HG03064 (cell line): ENCODE results near the gene SLC38A10.

Experiments
- ATAC-seq: cut with Tn5 transposase; IDR thresholded peaks from one replicate; pipeline ENCODE4 v1.9.1; 2021; ENCODE audit warnings: low read depth; ENCODE audit not compliant: unreplicated experiment

Gene SLC38A10

DNA sequence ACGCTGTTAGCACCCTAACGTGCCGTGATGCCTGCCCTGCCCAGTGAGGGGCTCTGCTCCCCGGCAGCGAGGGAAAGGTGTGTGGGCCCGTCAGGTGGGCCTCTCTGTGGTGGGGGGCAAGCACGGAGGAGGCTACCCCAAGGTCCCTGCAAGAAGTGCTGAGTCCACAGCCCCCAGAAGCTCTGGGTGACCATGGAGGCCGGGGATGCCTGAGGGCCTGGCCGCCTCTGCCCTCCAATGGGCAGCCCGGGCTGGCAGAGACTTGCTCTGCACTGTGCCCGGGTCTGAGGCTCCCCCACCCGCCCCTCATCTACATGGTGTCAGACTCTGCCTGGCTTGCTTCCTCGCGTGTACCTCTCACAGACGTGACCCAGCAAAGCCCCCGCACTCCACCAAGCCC lies 12.2 kb downstream of the SLC38A10 start:
- ATAC-seq = no peak

DNA sequence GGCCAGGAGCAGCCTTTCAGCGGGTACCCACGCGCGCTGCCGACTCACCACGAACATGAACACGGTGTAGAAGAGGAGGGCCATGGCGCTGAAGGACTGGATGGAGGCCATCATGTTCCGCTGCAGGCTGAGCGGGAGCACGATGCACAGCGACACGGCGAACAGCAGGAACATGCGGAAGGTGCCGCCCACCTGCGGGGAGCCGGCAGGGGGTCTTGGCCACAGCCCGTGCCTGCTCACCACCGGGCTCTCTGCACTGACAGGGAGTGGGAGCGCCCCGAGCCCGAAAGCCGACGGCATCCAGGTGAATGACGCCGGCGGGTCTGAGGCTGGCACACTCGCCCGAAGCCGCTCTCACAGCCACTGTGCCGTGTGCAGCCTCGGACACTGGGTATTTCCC lies 13.0 kb downstream of the SLC38A10 start:
- no peak for ATAC-seq

DNA sequence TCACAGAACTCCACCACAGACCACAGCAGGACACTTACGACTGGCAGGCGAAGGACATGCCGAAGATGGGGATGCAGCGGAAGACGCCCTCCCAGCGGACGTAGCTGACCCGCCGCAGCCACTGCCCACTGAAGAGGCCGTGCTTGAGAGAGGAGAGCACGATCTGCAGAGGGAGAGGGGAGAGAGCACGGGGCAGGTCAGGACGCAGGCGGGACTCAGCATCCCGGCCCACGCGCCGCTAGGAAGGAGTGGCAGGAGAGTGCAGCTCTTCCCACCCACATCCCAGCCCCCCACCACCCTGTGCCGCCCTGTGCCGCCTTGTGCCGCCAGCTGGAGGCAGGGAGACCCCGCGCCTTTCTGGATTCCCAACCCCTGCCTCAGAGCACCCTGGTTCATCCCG lies 14.5 kb downstream of the SLC38A10 start:
- no peak for ATAC-seq

DNA sequence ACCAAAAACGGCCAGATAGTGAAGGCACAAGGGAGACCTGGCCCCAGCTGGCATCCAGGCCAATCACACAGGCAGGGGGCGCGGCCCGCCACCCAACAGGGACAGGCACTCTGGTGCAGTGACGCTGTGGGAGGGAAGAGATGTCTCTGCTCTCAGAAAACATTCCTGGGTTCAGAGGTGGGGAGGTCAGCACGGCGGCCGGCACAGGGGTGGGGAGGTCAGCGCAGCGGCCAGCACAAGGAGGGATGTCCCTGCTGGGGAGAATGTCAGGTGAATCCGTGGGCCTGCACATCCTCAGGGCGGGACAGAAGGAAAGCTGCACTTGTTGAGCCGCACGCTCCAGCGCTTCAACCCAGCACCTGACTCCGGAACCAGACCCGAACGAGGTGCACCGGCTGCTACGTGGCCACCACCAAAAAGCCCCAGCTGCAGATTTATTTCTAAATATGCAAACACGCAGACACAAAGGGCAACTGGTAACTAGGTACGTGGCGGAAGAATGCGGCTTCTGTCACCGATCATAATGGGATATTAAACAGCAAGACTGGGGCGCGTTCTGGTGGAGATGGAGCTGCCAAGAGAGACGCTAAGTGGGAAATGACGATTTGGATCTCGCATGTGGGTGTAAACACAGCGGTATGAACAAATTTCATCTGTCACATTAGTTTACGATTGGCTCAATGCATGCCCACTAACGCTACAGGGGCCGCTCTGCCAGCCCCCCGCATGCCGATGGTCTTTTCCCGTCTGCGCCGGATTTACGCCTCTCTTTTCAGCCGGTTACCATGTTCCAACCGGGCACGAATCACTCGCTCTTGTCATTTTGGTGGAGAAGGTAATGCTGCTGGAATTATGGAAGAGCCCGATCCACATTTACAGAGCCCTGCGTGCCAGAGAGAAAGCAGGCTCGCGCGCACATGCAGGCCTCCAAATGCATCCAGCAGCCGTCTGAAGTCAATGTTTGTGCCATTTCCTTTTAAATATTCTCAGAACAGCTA lies 15.5 kb downstream of the SLC38A10 start:
- no peak for ATAC-seq

DNA sequence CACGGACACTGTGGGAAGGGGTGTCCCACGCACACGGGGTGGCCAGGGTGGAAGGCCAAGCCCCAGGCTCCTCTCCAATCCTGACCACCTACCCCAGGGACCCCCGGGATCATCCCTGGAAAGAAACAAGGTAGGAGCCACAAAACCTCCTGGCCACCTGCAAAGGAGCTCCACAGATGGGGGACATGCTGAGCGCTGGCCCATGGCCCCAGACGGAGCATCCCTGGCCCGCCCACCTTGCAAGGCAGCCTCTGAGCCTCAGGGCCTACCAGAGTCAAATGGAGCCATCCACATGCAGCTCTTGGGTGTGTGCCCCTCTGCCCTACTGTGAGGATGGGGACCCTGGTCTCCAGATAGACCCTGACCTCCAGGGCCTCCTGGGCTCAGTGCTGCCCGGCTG lies 16.3 kb downstream of the SLC38A10 start:
- no peak for ATAC-seq

DNA sequence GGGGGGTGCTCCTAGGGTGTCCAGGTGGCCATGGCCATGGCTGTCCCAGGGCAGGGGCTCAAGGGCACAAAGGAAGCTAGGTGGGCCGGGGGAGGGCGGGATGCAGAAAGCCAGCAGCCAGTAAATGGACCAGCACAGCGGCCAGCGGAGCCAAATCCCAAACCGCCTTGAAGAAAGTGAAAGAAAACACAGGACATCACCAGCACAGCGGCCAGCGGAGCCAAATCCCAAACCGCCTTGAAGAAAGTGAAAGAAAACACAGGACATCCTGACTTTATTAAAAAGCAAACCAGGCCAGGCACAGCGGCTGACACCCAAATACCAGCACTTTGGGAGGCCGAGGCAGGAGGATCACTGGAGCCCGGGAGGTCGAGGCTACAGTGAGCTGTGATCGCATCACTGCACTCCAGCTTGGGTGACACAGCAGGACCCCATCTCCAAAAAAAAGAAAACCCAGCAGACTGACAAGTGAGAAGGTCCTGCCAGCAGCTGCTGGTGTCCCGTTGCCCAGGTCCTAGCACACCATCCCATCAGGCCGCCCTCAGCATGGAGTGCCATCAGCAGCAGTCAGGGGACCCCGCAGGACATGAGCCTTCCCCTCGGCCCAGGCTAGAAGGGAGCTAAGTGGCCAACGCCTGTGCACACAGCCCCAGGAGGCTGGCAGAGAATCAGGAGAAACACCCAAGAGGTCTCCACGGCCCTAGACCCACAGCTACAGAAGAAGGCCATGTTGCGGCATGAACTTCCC lies 17.0 kb downstream of the SLC38A10 start:
- ATAC-seq = no peak

DNA sequence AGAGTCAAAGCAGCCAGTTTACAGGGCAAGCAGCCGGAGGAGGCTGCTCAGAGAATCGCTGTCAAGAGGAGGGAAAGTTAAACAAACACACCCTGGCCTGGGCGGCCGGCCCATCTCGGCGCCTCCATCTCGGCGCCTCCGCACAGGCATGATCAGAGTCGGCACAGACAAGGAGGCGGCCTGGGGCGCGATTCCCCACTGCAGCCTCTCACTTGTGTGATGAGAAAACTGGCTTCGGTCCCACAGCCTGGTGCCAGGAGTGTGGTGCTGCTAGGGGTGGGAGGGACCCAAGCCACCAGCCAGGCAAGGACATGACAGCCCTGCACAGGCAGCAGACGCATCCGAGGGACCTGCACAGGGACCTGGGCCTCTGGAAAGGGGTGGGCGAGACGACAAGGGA lies 17.7 kb downstream of the SLC38A10 start:
- ATAC-seq = no peak

DNA sequence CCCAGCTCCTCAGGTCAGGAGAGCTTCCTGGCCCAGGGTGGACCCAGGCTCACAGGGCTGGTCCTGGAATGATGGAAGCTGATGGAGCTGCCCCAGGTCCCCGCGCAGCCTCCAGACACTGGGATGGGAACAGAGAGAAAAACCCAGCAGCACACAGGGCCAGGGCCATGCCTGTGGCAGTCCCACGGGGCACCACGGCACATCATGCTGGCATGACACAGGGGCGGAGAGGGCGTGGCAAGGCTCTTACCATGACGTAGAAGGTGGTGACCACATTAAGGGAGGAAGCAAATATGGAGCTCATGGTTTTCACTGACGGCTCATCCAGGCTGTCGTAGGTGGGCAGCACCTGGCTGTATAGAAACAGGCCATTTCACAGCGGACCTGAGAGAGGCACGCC lies 18.3 kb downstream of the SLC38A10 start:
- no peak for ATAC-seq

DNA sequence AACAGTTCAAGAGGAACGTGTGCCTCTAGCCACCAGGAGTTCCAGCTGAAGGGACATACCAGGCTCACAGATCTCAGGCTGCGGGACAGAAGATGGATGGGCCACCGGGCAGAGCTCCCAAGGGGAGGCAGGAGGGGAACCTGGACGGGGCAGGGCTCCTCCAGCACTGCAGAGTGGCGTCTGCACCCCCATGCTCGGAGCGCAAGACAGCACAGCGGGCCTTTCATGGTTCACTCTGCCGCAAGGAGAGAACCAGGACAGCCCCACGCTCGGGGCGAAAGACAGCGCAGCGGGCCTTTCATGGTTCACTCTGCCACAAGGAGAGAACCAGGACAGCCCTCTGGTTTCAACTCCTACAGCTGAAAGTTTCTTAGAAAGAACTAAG lies 20.6 kb downstream of the SLC38A10 start:
- no peak for ATAC-seq

DNA sequence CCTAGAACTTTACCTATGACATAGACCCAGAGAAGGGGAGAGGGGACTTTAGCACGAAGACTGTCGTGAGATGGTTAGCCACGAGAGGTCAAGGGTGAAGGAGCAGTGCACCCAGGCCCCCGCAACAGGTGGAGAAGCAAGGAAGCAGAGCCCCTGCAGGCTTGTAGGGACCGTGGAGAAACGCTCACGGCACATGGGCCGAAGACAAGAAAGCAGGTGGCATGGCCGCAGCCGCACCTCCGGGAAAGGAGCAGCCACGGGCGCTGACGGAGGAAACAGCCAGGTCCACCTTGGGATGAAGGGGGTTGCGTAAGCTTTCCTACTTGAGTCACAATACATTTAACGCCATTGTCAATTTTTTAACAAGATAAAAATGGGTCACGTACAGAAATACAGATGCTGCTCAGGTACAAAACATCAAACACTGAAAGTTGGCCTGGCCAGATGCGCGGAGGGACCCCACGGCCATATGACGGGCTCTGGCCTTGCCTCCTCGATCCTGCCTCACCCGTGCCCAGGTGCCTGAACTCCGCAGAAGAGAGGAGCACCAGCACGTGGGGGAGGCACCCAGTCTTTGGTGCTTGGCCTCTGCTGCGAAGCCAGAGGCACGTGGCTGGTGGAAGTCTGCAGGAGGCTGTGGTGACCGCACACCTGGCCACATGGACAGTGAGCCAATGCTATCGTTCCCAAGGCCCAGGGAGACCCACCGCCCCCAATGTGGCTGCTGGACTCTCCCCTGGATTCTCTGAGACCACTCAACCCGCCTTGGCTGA lies 21.2 kb downstream of the SLC38A10 start:
- no peak for ATAC-seq

DNA sequence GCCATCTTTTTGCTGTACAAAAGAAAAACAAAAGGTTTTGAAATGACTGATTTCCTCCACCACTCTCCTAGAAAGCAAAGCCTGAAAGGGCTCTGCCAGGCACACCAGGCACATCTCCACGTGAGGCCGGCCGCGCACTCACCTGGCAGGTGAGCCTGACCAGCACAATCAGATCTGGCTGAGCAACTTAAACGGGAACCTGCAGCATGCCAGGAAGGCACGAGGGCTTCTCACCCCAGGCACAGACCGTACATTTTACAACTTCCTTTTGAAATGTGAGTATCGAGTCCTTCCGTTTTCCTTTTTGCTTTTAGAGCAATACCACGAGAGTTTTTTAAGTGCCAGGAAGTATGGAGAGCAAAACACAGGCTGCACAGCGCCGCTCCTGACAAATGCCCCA lies 22.5 kb downstream of the SLC38A10 start:
- no peak for ATAC-seq

DNA sequence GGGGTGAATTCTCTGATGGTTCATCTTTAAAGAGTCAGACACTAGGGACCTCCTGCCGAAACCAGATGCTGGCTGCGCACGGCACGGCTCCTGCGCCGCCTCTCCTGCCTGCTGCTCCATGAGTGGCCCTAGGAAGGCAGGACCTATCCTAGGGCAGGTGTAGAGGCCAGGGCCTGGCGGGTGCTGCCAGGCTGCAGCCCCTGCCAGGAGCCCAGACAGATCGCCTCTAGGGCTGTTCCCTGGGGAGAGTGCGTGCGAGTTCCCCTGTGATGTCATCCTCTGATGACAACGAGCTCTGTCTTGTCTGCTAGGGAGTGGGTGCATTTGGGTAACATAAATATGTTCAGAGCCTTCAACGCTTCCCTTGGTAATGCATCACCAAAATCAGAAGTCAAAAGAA lies 23.9 kb downstream of the SLC38A10 start:
- no peak for ATAC-seq

DNA sequence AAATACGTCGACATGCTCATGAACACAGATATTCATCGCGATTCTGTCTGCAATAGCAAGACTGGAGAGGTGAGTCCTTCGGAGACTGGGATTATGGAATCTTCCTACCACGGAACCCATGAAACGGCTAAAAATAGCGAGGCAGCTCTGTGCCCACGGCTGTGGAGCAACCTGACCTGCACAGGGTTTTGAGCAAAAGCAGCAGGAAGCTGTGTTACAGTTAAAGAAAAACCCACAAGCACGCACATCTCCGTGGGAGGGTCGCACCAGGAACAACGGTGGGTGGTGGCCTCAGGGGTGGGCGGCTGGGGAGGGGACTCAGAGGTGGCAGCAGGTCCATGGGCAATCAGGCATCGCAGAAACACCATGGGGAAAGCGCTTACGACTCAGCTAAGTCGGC lies 24.8 kb downstream of the SLC38A10 start:
- ATAC-seq = no peak

DNA sequence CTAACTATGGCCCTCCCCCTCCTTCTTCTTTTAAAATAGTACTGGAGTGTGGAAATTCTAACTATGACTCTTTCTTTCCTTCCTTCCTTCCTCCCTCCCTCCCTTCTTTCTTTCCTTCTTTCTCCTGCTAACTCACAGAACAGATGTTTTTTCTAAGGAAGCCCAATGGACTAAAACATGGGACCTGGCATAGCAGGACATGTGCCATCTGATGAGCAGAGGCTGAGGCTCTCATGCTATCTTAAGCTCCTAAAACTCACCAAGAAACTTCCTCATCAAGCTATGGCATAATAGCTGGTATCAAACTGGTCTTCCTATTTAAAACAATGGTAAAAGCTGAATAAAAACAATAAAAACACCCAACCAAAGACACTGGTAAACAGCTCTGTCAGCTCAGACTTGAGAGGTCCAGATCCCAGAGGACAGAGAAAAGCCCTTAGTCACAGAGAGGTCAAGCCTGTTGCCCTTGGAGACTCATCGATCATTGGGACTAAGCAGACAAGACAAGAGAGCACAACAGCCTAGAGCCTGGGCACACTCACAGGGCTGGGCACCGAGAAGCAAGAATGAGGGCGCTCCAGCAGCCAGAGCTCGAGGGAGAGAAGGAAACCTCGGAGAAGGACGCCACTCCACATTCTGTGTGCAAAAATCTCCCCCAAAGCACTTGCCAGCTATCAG lies 27.6 kb downstream of the SLC38A10 start:
- ATAC-seq = no peak

DNA sequence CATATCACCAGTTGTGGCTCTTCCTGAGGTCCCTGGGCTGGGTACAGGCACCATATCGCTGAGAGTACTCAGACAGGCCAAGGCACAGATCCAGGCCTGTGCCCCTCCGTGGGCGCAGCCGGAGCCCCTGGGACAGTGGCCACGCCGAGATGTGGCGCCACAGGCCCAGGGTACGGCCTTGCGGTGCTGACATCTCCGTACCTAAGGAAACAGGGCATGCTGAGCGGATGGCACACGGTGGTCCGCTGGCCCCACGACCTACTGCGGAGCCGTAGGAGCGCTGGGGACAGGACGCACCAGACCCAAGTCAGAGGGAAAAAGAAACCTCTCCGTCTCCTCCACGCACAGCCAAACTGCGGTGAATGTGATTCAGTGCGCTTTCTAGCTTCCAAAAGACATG lies 29.5 kb downstream of the SLC38A10 start:
- no peak for ATAC-seq

DNA sequence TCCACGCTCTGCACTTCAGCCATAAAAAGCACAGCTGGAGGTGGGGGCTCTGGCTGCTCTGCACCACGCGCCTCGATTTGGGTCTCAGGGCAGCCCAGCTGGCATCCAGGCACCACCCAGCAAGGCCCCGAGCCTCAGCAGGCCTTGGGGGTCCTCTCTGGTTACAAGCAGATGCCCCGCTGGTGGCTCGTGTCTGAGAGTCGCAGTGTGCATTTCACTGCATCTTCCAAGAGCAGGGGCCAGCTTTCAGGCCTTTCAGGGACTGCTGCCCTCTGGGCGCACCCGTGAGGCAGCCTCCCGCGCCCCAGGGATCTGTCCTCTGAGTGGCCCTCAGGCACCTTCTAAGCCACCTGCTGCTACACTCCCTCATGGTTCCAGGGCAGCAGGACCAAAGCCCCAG lies 30.5 kb downstream of the SLC38A10 start:
- ATAC-seq = no peak

DNA sequence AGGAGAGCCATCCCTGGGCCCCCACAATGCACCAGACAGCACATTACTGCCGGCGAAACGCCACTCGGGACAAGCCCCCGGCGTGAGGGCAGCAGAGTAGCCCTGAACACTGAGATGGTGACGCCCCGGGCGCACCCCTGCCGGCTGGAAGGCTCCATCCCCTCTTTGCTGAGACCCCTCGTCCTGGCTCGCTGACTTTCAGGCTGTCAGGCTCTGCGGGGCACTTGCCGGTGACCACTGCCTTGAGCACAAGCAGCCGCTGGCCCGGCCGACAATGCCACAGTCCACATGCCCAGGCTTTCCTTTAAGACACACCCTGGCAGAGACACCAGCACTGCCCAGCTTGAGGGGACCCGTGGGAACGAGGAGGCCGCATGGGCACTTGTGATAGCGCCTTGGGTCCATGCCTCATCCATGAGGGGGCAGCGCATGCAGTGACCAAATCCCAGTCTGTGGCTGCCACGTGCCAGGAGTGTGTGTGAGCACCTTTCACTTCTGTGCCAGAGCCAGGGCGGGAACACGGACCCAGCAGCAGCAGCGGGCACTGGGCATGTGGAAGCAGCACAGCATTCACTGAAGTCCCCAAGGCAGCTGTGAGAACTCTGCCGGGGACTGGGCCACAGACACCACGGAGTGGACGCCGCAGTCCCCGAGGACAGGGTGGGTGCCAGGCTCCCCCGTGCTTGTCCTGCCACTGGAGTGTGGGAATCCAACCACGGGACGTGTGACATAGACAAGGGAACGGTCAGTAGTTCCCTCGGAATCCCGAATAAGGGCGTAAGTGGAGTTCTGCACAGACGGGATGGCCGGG lies 31.5 kb downstream of the SLC38A10 start:
- no peak for ATAC-seq

DNA sequence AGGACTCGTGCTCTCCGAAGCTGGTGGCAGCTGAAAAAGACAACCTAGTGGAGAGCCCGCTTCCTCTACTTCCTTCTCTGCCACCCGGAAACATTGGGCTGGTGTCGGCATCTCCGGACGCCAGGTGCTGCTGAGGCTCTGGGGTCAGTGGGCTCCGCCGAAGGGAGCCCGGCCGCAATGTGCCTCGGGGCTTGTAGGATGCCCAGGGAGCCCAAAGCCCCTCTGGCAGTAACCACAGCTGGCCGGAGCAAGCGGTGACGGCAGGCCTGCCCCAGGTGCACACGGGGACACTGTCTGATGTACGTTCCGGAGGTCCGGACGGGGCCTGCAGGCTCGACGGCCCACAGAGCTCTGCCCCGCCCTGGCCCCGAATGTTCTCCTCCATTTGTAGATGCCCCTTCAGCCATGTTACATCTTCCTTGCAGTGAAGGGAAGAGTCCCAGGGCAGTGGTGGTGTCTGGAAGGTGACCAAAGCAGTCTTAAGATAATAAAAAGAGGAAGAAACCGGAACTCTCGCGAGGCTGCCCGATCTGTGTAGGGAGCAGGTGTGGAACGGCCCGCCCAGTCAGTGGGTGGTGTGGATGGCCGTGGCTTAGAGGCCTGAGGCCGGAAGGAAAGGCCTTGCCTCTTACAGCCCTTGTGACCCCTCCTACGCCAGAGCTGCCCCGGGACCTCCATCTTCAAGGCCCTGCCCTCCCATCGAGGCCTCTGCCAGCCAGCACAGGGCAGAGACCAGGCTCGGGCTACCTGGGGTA lies 33.3 kb downstream of the SLC38A10 start:
- no peak for ATAC-seq

DNA sequence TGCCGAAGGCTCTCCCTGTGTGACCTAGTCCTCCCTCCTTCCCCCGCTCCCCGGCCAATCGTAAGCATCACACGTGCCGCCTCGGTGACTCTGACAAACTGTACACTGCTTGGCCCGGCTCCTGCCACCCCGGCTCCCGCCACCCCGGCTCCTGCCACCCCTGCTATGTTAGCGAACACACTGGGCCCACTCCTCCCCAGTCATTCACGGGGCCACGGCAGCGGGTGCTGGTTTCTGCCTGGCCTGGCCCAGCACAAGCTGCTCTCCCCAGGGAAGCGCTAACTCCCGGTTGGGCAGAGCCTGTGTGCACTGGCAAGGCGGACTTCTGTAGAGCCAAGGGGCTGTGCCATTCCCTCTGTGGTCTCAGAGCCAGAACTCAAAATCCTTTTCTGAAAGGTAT lies 34.0 kb downstream of the SLC38A10 start:
- ATAC-seq = no peak
